HG03196 (cell line): Measurements from ENCODE around the gene MDH2.
"Not testable (repeated sequence)": the region's sequence is repeated elsewhere in the genome, so short reads cannot be mapped to it uniquely, and the experiment has no call there.

Source experiments
- ATAC-seq: cut with Tn5 transposase; IDR thresholded peaks from one replicate; pipeline ENCODE4 v1.9.1; 2021; ENCODE audit not compliant: unreplicated experiment

Gene MDH2

DNA sequence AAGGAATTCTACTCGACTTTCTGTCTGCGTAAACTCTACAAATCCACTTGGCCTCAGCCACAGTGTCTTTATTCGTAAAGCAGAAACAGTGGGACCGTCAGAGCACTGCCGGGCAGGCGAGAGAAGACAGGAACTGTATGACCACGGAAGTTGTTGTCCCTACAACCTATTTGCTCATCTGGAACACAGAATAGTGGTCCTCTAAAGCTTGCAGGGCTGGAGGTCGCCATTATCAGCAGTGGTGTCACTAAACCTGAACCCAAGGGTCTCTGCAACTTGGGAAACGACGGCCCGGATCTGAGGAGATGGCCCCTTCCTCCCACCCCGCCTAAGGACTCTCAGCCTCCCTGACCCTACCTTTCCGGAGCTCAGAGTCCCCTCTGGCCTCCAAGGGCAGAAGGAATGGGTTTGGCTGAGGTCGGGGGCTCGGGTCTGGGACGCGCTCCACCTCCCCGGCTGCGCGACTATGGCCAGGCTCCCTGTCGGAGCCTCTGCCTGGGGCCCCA is 548 bp upstream of the MDH2 start:
- ATAC-seq: no peak

DNA sequence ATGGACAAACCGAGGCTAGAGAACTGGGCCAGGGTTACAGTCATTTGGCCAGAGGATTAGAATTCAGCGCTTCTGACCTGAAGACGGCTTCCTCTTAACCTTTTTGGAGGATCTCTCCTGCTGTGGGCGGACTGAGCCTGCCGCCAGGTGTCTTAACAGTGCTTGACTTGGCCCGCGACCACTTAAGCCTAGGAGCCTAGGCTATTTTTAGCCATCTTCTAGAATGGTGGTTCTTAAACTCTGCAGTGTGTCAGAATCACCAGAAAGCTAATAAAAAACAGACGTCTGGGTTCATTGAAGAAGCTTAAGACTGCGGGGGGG is 722 bp downstream of the MDH2 start:
- no peak for ATAC-seq

DNA sequence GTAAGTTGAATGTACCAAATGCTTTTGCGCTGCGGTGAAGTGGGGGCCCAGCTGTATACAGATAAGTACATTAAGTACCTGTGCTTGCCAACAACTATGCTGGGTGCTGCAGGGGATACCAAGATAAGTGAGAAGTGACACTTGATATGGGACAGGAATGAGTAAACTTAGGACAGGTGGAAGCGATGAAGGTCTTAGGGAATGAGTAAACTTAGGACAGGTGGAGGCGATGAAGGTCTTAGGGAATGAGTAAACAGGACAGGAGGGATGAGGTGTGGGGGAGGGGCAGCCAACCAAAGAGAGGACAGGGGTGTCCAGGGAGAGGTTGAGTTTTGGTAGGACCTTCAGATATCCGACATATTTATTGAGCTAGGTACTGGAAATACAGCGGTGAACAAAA is 1.4 kb downstream of the MDH2 start:
- ATAC-seq: no peak

DNA sequence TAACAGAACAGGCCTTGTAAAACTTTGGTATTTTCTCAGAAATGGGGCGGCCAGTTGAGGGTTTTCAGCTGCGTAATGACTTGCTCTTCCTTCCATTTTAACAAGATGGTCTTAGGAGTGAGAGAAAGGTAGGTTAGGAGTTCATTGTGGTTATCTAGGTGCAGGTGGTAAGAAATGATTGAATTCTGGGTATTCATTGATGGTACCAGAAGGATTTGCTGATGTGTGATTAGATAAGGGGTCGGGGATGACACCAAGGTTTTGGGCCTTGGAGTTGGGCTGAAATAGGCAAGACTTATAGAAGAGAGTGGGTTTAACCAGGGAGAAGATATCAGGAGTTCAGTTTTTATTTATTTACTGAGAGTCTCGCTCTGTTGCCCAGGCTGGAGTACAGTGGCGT is 2.6 kb downstream of the MDH2 start:
- ATAC-seq: no peak

DNA sequence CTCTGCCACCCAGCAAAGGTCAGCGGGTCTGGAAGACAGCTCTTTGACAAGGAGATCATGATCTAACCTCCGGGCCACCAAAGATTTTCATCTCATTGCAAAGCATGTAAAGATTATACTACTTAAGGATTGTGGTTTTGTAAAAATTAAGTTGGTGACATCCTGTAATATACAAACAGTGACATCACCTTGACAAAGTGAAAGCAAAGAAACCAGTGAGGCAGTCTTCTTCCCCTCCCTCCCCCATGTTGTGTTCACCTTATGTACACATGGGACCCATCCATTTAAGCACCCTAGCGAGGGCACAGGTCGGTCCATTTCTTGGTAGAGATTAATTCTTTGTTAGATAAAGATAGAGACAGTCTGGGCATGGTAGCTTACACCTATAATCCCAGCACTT is 3.9 kb downstream of the MDH2 start:
- no peak for ATAC-seq

DNA sequence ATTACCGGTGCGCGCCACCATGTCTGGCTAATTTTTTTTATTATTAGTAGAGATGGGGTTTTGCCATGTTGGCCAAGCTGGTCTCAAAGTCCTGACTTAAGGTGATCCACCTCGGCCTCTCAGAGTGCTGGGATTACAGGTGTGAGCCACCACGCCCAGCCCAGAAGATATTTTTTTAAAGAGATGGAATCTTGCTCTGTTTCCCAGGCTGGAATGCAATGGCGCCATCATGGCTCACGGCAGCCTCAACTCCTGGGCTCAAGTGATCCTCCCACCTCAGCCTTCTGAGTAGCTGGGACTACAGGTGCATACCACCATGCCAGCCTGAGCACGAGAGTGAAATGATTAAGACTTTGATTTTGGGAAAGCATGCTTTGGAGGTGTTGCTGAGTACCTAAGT is 4.8 kb downstream of the MDH2 start:
- not testable (repeated sequence) for ATAC-seq

DNA sequence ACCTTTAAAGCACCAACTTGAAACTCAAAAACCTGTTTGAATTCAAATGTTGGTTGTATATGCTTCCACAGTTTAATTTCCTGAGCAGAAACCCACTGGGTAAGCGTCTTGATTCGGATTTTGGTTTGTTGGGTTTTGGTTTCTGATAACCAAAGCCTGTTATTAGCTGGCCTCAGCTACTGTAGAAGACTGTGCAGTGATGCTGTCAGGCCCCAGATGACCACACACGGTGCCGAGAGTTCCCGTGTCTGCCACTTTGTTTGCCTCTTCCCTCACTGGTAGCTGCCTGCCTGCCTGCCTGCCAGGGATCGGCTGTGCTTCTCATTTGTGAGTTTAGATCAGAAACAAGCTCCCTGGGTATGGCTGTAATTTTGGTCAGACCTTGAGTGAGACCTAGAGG is 5.6 kb downstream of the MDH2 start:
- no peak for ATAC-seq

DNA sequence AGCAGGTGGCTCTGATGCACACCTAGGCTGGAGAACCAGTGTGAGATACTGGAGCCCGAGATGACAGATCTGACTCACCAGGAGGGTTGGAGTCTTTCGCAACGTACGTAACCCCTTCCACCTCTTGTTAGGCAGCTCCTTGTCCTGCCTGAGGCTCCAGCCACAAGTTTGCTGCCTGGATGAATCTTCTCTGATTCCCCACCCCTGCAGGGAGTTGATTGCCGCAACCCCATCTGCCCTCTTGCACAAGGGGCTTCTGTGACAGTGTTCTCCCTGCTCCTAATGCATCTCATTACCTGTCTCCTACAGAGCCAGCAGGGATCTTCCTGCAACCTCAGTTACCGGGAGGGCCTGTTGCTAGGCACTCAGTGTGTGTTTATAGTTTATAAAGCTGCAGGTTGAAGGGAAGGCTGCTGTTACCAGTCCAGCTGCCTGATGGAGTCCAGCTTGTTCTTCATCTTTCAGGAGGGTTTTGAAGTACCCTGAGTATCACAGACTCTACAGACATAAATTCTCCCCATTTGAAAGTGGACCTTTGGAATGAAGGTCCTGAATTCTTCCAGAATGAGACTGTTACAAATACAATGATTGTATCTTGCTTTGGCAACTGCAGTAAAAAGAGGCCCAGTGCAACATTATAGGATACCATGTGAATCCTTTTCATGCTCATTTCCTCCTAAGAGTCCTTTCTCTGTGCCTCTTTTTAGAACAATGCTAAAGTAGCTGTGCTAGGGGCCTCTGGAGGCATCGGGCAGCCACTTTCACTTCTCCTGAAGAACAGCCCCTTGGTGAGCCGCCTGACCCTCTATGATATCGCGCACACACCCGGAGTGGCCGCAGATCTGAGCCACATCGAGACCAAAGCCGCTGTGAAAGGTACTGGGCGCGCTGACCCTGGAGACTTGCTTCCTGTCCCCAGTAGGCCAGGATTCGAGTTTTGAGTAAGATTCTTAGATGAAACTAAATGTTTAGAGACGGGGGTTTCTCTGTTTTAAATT is 6.5 kb downstream of the MDH2 start:
- no peak for ATAC-seq

DNA sequence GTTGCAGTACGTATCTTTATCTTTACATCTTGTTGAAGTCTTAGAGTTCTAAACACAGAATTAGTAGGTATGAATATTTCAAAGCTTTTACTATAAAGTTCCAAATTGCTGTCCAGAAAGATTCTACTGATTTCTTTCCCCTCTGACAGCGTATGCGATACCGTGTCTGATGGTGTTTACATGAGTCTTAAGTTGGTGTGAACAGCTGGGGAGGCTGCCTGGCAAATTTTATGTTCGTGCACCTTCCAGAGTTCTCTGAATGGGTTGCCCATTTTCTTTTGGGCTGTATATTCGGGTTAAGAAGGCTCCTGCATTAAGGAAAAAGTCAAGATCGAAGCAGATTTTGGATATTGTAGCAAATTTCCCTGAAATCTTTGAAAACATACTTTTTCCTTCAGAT is 8.3 kb downstream of the MDH2 start:
- ATAC-seq: no peak

DNA sequence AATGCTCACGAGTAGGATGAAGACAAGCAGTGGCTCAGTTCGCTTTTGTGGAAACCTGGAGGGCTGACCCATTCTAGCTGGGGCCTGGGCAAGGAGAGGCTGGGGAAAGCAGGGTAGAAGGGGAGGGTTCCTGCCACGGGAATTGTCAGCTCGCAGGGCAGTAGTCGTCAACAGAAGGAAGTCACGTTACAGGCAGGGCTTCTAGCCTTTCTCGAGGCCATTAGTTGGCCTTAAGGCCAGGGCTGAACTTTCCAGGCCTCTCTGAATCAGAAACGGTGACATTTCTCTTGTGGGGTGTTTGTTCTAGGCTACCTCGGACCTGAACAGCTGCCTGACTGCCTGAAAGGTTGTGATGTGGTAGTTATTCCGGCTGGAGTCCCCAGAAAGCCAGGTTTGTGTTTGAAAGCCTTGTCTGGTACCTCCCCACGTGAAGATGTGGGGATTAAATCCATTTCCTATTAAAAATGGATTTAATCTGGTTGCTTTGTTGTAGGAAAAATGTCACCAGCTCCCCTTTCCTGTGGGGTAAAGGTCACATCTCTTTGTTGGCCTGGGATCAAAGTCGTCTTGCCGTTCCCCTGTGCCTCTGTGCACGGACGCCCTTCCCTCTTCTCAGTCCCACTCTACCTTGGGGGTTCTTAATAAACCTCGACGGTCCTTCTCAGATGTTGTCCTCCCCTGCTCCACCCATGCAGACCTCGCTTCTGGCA is 9.4 kb downstream of the MDH2 start:
- ATAC-seq: no peak

DNA sequence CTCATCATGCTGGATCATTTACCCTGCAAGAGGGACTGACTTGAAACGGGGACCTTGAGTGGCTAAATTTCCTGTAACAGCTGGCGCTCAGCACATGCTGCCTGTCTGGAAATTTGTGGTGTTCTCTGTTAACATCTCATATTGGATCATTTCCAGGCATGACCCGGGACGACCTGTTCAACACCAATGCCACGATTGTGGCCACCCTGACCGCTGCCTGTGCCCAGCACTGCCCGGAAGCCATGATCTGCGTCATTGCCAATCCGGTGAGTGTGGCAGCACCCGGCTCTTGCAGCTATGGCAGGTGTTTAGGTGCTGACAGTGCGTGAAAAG is 9.9 kb downstream of the MDH2 start:
- no peak for ATAC-seq

DNA sequence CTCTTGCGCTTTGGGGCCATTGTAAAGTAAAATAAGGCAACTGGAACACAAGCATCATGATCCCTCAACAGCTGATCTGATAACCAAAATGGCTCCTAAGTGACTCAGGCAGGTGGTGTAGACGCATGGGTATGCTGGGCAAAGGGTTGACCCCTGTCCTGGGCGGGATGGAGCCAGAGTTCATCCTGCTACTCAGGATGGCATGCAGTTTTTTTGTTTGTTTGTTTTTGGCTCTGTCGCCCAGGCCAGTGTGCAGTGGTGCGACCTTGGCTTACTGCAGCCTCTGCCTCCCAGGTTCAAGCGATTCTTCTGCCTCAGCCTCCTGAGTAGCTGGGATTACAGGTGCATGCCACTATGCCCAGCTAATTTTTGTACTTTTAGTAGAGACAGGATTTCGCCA is 10.8 kb downstream of the MDH2 start:
- ATAC-seq: not testable (repeated sequence)

DNA sequence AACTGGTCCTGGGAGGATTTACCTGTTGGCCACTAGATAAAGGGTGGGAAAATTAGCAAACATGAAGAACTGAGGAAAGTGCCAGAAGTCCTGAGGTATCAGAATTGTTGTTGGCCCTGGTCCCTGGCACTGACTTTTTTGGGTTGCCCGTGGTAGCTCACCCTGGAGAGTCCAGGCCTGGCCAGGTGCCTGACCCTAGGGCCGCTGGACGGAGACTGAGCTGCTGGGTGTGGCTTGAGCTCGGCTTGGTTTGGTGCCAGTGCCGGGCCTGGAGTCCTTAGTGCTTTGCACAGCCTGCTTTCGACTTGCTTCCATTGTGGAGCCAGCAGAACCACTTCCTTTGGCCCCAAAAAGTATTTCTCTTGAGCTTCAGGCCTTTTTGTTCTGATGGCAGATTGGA is 12.9 kb downstream of the MDH2 start:
- no peak for ATAC-seq

DNA sequence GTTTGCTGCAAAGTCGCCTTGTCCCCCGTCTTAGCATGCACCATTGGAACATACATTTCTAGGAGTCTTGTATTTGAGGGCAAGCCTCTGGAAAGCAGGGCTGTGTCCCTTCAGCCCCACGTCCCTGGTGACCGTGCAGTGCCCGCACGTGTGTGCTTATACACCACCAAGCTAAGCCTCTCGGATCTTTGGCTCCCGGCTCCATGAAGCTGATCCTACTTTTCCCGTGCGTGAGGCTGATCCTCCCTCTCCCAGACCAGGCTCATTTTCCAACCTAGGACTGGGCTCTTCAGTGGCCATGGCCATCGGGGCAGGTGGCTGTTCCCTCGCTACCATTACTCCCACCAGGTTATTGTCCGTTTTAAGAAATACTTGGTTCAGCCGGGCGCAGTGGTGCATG is 14.3 kb downstream of the MDH2 start:
- no peak for ATAC-seq

DNA sequence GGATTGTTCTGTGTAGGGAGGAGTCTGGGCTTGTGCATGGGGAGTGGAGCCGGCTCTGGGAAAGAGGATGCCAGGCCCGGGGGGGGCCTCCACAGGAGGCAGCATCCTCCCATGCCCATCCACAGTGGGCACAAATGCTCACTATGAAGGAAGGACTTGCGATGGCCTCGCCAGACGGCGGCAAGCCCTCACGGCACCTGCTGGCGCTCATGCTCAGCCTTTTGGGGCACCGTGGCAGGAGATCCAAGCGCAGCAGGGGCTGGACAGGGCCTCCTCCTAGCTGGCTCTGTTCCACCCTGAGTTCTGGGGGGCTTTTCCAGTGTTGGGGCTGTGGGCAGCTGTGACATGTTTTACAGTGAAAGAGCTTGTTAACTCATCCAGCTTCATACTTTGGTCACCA is 15.2 kb downstream of the MDH2 start:
- no peak for ATAC-seq

DNA sequence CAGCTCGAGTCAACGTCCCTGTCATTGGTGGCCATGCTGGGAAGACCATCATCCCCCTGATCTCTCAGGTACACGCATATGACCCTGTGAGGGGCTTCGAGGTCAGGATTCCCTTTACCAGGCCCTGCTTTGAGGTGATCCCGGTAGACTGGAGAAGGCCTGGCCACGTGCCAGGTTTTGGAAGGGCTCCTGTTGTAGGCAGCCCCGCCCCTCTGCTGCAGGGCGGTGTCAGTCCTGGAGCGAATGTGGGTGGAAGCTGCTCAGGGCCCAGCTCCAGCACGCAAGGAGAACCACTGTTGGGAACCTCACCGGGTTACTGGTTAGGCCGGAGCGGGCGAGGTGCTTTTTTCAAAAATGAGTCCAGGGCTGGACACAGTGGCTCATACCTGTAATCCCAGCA is 15.6 kb downstream of the MDH2 start:
- no peak for ATAC-seq

DNA sequence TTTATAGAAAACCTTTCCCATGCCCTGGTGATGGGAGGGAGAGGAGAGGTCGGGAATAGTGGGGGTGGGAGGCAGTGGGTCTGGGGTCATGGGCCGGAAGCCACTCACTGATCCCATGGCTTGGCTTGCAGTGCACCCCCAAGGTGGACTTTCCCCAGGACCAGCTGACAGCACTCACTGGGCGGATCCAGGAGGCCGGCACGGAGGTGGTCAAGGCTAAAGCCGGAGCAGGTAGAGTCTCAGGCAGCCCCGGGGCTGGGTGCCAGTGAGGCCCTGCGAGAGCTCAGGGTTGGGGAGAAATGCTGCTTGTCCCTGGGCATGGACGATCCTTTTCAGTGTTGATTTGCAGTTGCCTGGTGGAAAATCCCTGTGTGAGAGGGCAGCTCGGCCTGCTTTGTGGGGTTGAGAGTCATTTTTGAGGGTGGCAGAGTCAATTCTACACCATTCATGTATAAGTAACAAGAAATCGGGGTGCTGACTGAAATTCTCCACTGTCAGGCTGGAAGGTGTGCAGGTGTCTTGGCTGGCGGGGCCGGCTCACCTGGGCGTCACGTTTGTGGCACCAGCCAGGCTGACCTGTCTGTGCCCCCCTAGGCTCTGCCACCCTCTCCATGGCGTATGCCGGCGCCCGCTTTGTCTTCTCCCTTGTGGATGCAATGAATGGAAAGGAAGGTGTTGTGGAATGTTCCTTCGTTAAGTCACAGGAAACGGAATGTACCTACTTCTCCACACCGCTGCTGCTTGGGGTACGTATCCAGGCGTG is 16.5 kb downstream of the MDH2 start:
- ATAC-seq: no peak

DNA sequence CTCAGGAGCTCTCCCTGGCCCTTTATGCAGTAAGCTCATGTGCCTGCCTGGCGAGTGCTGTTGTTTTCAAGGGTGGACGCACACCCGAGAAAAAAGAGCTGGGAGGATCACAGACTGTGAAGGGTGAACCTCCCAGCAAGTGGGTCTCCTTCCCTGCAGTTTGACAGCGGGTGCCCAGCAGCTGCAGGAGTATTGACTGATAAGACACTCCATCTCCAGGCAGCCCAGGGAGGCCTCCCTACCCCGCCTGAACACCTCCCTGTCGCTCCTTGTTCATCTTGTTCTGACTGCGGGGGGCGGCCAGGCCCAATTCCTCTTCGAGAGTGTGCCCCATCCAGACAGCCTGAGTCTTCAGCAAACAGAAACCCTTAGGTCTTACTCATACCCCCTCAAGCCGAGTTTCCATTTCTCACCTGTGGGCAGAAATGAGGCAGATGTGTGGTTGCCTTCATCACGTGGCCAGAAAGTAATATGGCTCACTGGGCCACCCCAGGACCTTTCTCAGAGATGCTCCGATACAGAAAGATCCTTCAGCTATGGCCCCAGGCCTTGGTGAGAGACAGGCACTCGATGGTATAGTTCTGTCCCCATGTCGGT is 17.2 kb downstream of the MDH2 start:
- ATAC-seq: no peak

DNA sequence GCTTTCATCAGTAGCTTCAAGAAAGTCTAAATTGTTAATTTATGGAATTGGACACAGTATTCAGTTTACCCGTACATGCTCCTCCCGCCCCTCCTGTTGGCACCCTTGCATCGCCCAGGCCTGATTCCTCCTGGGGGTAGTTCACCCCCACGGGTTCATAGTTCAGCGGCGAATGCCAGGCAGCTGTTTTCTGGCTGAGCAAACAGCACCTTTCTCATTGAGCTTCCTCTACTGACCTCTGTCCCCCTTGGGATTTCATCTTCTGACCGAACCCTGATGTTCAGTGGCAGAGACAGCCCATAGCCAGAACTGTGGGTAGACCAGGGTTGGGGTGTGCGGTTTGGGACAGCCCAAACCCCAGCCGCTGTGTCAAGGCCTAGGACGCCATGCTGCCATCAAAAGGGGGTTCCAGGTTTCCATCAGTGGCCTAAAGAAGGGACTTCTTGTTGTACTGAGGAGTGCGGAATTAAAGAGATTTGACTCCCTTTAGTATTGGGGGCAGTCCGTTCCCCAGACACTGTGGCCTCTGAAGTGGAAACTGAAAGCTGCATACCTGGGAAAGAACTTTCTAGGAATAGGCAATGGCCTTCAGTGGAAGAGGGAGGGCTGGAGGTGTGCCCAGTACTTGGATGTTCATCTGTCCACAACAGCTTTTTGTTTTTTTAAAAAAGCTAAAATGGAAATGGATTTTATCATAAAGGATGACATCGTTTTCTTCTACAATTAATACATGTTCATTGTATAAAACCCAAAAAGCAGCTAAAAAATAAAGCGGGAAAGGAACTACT is 19.0 kb downstream of the MDH2 start:
- no peak for ATAC-seq

DNA sequence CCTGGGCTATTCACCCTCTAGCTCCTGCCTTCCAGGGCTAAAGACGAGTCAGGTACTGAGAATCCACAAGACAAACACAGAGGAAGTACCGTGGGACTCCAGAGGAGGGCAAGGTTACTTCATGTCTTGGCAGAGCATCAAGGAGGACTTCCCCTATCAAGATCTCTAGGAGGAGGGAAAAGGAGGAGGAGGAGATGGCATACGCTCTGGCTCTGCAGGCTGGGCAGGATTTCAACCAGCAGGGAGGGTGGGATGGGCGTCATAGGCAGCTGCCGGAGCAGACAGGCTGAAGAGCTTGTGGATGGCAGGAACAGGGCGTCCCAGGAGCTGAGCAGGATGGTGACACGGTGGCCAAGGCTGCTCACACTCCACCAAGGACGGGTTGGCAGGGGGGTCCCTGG is 21.3 kb downstream of the MDH2 start:
- no peak for ATAC-seq
